ENCODE results near the gene C1orf174. TPM values are rescaled to one million over a fixed set of nuclear protein-coding genes. Genes with fewer than 3 reads are reported as not detected.

C1orf174 gene
- total RNA-seq, 1 experiment from 2014 or later = 22.1 TPM

DNA sequence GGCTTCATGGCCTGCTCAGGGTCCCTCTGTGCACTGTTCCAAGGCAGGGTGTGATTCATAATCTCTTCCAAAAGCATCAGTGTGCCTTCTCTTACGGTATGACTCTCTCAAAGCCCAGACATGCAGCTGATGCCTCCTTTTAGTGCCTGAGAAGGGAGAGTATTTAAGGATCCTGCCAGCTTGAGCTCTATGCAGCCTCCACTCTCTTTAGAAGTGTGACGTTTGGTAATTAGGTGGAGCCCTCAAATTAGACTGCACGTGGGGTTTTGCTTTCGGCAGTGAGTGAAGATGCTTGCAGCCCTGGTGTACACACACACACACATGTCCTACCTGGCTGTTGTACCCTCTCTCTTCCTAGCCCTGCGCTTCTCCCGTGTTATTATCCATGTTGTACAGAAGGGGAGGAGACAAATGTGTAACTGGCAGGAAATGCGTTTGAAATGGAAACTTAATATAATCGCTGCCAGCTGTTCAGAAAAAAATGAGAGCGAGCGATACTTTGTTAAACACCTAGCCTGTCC is 2.6 kb upstream of the C1orf174 start:
- POLR2A ChIA-PET (ENCODE audit: unreplicated experiment) = no interaction called here
- intact Hi-C loops (cut with micrococcal nuclease; ENCODE audit: unreplicated experiment) = loop anchor here (10.0 kb wide), 1 partner anchor 108 kb away; the partner anchor contains the start of gene LRRC47
- DNase-seq = no peak
- Histone ChIP-seq H3K36me3 (ENCODE audit: low read depth) (peaks cover 7% of the 10 kb centered on the region; the same call in 1 of the 2 replicates), H3K79me2 (ENCODE audit: low read depth) (peaks cover 23% of the 10 kb centered on the region), H3F3A (ENCODE audit: insufficient read depth, low read depth) (peaks cover 21% of the 10 kb centered on the region; the same call in 1 of the 2 replicates), H3K4me3 (no peak overlapping the region), H3K4me1 (replicated peaks; ENCODE audit: insufficient read depth) (peaks cover 14% of the 10 kb centered on the region; the same call in 1 of the 2 replicates), H3K9me2 (ENCODE audit: insufficient read depth) (no peaks in the 10 kb centered on the region), H4K20me1 (ENCODE audit: insufficient read depth) (peaks cover 6% of the 10 kb centered on the region), H3K27ac (no peak overlapping the region), H2AFZ (no peak overlapping the region), H3K4me2 (no peak overlapping the region), H3K27me3 (ENCODE audit: insufficient read depth, low read depth) (no peaks in the 10 kb centered on the region), H3K9me3 (ENCODE audit: insufficient read depth, low read depth) (no peaks in the 10 kb centered on the region)
- TF ChIP-seq EZH2 (IDR thresholded peaks at IDR 0.05; ENCODE audit: low read depth) = no peak
- TF ChIP-seq, protein P1, sequence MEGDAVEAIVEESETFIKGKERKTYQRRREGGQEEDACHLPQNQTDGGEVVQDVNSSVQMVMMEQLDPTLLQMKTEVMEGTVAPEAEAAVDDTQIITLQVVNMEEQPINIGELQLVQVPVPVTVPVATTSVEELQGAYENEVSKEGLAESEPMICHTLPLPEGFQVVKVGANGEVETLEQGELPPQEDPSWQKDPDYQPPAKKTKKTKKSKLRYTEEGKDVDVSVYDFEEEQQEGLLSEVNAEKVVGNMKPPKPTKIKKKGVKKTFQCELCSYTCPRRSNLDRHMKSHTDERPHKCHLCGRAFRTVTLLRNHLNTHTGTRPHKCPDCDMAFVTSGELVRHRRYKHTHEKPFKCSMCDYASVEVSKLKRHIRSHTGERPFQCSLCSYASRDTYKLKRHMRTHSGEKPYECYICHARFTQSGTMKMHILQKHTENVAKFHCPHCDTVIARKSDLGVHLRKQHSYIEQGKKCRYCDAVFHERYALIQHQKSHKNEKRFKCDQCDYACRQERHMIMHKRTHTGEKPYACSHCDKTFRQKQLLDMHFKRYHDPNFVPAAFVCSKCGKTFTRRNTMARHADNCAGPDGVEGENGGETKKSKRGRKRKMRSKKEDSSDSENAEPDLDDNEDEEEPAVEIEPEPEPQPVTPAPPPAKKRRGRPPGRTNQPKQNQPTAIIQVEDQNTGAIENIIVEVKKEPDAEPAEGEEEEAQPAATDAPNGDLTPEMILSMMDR (conservative IDR thresholded peaks at IDR 0.05) = no peak
- no TSS peak for BruUV-seq (replicated peaks)
- CTCF ChIA-PET = no interaction called here

DNA sequence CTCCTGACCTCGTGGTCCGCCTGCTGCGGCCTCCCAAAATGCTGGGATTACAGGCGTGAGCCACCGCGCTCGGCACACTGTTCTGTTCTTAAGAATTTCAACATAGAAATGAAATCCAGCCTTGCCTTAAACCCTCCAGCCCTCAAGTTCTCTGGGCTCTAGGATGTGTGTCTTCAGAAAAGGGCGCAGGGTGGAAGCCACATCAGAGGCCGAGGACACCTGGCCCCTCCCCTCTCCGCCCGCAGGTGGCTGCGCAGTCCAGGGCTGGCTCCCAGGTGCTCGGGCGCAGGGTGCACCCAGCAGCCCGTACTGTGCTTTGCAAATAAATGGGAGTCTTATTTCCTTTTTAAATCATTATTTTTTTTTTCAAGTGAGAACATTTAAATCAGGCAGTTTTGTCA is 2.0 kb upstream of the C1orf174 start:
- H3K4me1 ChIP-seq (replicated peaks; ENCODE audit: insufficient read depth) = peaks cover 14% of the 10 kb centered on the region; the same call in 1 of the 2 replicates
- H4K20me1 ChIP-seq (ENCODE audit: insufficient read depth) = peaks cover 9% of the 10 kb centered on the region
- no peak overlapping the region for H3K4me2 ChIP-seq
- CTCF ChIA-PET = no interaction called here
- TF ChIP-seq, protein P1 (conservative IDR thresholded peaks at IDR 0.05) = no peak
- no peak for DNase-seq
- no peaks in the 10 kb centered on the region for H3K9me3 ChIP-seq (ENCODE audit: insufficient read depth, low read depth)
- H3K79me2 ChIP-seq (ENCODE audit: low read depth) = peaks cover 29% of the 10 kb centered on the region
- intact Hi-C loops (cut with micrococcal nuclease; ENCODE audit: unreplicated experiment) = loop anchor here (10.0 kb wide), 1 partner anchor 107 kb away; the partner anchor contains the start of gene LRRC47
- H3K36me3 ChIP-seq (ENCODE audit: low read depth) = peaks cover 7% of the 10 kb centered on the region; the same call in 1 of the 2 replicates
- no TSS peak for BruUV-seq (replicated peaks)
- H3K27ac ChIP-seq = no peak overlapping the region
- H3K27me3 ChIP-seq (ENCODE audit: insufficient read depth, low read depth) = no peaks in the 10 kb centered on the region
- H3F3A ChIP-seq (ENCODE audit: insufficient read depth, low read depth) = peaks cover 21% of the 10 kb centered on the region; the same call in 1 of the 2 replicates
- POLR2A ChIA-PET (ENCODE audit: unreplicated experiment) = no interaction called here
- H3K9me2 ChIP-seq (ENCODE audit: insufficient read depth) = no peaks in the 10 kb centered on the region
- H2AFZ ChIP-seq = no peak overlapping the region
- no peak overlapping the region for H3K4me3 ChIP-seq

DNA sequence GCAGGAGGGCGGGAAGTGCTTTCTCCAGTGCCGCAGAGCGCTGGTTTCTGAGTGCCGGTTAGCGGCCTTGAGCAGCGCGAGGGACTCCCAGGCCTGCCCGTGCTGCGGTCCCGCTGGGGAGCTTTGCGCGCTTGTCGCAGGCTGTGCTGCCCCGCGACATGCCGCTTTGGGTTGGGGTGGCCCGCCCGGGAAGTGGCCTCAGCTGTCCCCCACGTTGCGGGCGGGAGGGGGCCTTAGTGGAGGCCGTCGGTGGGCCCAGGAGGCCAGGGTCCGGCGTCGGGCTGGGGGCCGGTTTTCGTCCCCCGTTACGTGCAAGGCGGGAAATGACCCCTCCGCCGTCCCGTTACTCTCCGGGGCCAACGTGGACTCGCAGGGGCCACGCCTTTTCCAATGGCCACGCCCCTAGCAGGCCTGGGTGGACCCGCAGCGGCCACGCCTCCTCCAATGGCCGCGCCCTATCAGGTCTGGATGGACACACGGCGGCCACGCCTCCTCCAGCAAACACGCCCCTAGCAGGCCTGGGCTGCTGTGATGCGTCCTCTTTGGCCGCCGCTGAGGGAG is 977 bp upstream of the C1orf174 start:
- ChIA-PET POLR2A (ENCODE audit: unreplicated experiment) (no interaction called here), CTCF (no interaction called here)
- intact Hi-C loops (cut with micrococcal nuclease; ENCODE audit: unreplicated experiment) = loop anchor here (1.0 to 10.0 kb wide), 3 partner anchors 44 to 448 kb away; partner anchors contain the start of genes CEP104, DFFB and LRRC47

More for the DNA sequence above, 977 bp upstream of the C1orf174 start:
- H4K20me1 ChIP-seq (ENCODE audit: insufficient read depth) = peaks cover 19% of the 10 kb centered on the region
- H3K27me3 ChIP-seq (ENCODE audit: insufficient read depth, low read depth) = no peaks in the 10 kb centered on the region
- peaks cover 21% of the 10 kb centered on the region; the same call in 1 of the 2 replicates for H3F3A ChIP-seq (ENCODE audit: insufficient read depth, low read depth)
- H3K79me2 ChIP-seq (ENCODE audit: low read depth) = peaks cover 39% of the 10 kb centered on the region
- peak overlapping the region; percentile 80 for H3K4me3 ChIP-seq
- peaks cover 14% of the 10 kb centered on the region; the same call in 1 of the 2 replicates for H3K4me1 ChIP-seq (replicated peaks; ENCODE audit: insufficient read depth)
- BruUV-seq (replicated peaks) = no TSS peak
- H3K9me2 ChIP-seq (ENCODE audit: insufficient read depth) = no peaks in the 10 kb centered on the region
- H3K9me3 ChIP-seq (ENCODE audit: insufficient read depth, low read depth) = no peaks in the 10 kb centered on the region
- peak; percentile 85 to 98 for DNase-seq
- TF ChIP-seq, protein P1 (conservative IDR thresholded peaks at IDR 0.05) = no peak
- no peak for TF ChIP-seq EZH2 (IDR thresholded peaks at IDR 0.05; ENCODE audit: low read depth)
- H3K4me2 ChIP-seq = peak overlapping the region; percentile 80
- H3K27ac ChIP-seq = peak overlapping the region; percentile 98
- peaks cover 7% of the 10 kb centered on the region; the same call in 1 of the 2 replicates for H3K36me3 ChIP-seq (ENCODE audit: low read depth)
- peak overlapping the region; percentile 98 for H2AFZ ChIP-seq

Measured in PC-9 (cell line).